Measurements from ENCODE around the gene KIAA0825.
"Not testable (repeated sequence)": the region's sequence is repeated elsewhere in the genome, so short reads cannot be mapped to it uniquely, and the experiment has no call there.

DNA sequence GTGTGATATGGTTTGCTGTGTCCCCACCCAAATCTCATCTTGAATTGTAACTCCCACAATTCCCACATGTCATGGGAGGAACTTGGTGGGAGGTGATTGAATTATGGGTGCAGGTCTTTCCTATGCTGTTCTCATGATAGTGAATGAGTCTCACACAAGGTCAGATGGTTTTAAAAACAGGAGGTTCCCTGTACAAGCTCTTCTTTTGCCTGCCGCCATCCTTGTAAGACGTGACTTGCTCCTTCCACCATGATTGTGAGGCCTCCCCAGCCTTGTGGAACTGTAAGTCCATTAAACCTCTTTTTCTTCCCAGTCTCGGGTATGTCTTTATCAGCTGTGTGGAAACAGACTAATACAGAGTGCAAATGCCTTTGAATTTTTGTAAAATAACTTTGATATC lies 447.3 kb downstream of the KIAA0825 start:
- TF ChIP-seq POLR2A (IDR thresholded peaks at IDR 0.05), result not testable (repeated sequence)
- TF ChIP-seq, protein P1, sequence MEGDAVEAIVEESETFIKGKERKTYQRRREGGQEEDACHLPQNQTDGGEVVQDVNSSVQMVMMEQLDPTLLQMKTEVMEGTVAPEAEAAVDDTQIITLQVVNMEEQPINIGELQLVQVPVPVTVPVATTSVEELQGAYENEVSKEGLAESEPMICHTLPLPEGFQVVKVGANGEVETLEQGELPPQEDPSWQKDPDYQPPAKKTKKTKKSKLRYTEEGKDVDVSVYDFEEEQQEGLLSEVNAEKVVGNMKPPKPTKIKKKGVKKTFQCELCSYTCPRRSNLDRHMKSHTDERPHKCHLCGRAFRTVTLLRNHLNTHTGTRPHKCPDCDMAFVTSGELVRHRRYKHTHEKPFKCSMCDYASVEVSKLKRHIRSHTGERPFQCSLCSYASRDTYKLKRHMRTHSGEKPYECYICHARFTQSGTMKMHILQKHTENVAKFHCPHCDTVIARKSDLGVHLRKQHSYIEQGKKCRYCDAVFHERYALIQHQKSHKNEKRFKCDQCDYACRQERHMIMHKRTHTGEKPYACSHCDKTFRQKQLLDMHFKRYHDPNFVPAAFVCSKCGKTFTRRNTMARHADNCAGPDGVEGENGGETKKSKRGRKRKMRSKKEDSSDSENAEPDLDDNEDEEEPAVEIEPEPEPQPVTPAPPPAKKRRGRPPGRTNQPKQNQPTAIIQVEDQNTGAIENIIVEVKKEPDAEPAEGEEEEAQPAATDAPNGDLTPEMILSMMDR (IDR thresholded peaks at IDR 0.05), result not testable (repeated sequence)

Data from Peyer's patch (tissue), 4 donors.